Measurements from ENCODE around the gene CABLES2. TPM values are rescaled to one million over a fixed set of nuclear protein-coding genes. Genes with fewer than 3 reads are reported as not detected.

The CABLES2 gene
- total RNA-seq, 1 experiment from 2014 or later, result 7.5 TPM

DNA sequence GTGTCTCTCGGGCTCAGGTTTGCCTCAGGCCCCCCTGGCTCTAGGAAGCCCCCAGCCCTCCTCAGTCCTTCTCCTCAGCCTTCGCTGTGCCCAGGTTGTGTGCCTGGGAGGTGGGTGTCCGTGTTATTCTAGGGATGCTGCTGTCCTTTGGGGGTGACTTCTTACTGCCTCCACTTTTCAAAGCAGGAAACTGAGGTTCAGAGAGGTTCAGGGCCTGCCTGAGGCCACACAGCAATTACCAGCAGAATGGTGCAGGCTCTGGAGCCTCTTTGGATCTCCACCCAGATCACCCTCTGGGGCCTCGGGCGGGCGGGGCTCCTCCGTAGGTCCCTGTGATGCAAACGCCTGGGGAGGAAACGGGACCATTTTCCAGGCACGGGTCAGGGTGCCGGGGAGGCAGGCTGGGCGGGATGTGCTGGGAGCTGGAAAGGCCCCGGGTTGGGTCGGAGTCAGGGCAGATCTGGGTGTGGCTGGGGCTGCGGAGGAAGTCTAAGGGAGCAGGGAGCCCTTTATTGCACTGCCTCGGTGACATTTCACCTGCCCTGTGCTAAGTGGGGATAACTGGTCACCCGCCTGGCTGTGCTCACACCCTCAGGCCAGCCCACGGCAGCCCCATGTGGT is 45.5 kb upstream of the CABLES2 start (continued):
- TF ChIP-seq ZNF138 (CRISPR knock-in tag; conservative IDR thresholded peaks at IDR 0.05) (no peak), ZNF423 (CRISPR knock-in tag; IDR thresholded peaks at IDR 0.05) (no peak), ELF4 (CRISPR knock-in tag; IDR thresholded peaks at IDR 0.05; ENCODE audit: low read depth) (no peak), NFATC4 (CRISPR knock-in tag; IDR thresholded peaks at IDR 0.05) (no peak), GRHL2 (CRISPR knock-in tag; IDR thresholded peaks at IDR 0.05; ENCODE audit: insufficient replicate concordance, severe bottlenecking) (no peak)
- TF ChIP-seq, protein P1, sequence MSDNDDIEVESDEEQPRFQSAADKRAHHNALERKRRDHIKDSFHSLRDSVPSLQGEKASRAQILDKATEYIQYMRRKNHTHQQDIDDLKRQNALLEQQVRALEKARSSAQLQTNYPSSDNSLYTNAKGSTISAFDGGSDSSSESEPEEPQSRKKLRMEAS (CRISPR knock-in tag; IDR thresholded peaks at IDR 0.05), result no peak

DNA sequence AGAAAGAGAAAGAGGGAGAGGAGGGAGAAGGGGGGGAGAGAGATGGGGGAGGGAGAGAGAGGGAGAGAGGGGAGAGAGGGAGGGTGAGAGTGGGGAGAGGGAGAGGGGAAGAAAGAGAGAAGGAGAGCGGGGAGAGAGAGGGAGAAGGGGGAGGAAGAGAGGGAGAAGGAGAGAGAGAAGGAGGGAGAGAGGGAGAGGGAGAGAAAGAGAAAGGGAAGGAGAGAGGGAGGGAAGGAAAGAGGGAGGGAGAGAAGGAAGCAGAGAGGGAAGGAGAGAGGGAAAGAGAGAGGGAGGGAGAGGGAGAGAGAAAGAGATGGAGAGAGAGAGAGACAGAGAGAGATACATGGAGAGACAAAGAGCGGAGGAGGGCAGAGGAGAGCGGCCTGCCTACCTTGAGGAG is 44.9 kb upstream of the CABLES2 start:
- ATAC-seq, result no peak
- CTCF ChIA-PET, result no interaction called here
- H3K36me3 Mint-ChIP-seq, result no peaks in the 10 kb centered on the region

More for the DNA sequence above, 44.9 kb upstream of the CABLES2 start:
- no peaks in the 10 kb centered on the region for H3K4me1 Mint-ChIP-seq
- POLR2A ChIA-PET, result no interaction called here
- no peak overlapping the region for H3K4me3 Mint-ChIP-seq
- H3K9me3 Mint-ChIP-seq, result no peaks in the 10 kb centered on the region
- TF ChIP-seq TEAD4 (CRISPR knock-in tag; IDR thresholded peaks at IDR 0.05) (no peak), TP53 (CRISPR knock-in tag; IDR thresholded peaks at IDR 0.05) (no peak), ZNF232 (CRISPR knock-in tag; IDR thresholded peaks at IDR 0.05) (no peak), ELF4 (CRISPR knock-in tag; IDR thresholded peaks at IDR 0.05; ENCODE audit: low read depth) (no peak), IRF2 (CRISPR knock-in tag; IDR thresholded peaks at IDR 0.05; ENCODE audit: borderline replicate concordance, low read depth) (no peak), ESRRA (CRISPR knock-in tag; IDR thresholded peaks at IDR 0.05; ENCODE audit: borderline replicate concordance) (no peak), KAT7 (CRISPR knock-in tag; IDR thresholded peaks at IDR 0.05; ENCODE audit: borderline replicate concordance) (no peak), FOXJ3 (CRISPR knock-in tag; IDR thresholded peaks at IDR 0.05; ENCODE audit: borderline replicate concordance) (no peak), SMAD4 (CRISPR knock-in tag; IDR thresholded peaks at IDR 0.05) (no peak)
- TF ChIP-seq, protein P2, sequence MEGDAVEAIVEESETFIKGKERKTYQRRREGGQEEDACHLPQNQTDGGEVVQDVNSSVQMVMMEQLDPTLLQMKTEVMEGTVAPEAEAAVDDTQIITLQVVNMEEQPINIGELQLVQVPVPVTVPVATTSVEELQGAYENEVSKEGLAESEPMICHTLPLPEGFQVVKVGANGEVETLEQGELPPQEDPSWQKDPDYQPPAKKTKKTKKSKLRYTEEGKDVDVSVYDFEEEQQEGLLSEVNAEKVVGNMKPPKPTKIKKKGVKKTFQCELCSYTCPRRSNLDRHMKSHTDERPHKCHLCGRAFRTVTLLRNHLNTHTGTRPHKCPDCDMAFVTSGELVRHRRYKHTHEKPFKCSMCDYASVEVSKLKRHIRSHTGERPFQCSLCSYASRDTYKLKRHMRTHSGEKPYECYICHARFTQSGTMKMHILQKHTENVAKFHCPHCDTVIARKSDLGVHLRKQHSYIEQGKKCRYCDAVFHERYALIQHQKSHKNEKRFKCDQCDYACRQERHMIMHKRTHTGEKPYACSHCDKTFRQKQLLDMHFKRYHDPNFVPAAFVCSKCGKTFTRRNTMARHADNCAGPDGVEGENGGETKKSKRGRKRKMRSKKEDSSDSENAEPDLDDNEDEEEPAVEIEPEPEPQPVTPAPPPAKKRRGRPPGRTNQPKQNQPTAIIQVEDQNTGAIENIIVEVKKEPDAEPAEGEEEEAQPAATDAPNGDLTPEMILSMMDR (IDR thresholded peaks at IDR 0.05), result no peak
- TF ChIP-seq, protein P3, sequence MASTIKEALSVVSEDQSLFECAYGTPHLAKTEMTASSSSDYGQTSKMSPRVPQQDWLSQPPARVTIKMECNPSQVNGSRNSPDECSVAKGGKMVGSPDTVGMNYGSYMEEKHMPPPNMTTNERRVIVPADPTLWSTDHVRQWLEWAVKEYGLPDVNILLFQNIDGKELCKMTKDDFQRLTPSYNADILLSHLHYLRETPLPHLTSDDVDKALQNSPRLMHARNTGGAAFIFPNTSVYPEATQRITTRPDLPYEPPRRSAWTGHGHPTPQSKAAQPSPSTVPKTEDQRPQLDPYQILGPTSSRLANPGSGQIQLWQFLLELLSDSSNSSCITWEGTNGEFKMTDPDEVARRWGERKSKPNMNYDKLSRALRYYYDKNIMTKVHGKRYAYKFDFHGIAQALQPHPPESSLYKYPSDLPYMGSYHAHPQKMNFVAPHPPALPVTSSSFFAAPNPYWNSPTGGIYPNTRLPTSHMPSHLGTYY (CRISPR knock-in tag; IDR thresholded peaks at IDR 0.05), result no peak
- TF ChIP-seq, protein P4, sequence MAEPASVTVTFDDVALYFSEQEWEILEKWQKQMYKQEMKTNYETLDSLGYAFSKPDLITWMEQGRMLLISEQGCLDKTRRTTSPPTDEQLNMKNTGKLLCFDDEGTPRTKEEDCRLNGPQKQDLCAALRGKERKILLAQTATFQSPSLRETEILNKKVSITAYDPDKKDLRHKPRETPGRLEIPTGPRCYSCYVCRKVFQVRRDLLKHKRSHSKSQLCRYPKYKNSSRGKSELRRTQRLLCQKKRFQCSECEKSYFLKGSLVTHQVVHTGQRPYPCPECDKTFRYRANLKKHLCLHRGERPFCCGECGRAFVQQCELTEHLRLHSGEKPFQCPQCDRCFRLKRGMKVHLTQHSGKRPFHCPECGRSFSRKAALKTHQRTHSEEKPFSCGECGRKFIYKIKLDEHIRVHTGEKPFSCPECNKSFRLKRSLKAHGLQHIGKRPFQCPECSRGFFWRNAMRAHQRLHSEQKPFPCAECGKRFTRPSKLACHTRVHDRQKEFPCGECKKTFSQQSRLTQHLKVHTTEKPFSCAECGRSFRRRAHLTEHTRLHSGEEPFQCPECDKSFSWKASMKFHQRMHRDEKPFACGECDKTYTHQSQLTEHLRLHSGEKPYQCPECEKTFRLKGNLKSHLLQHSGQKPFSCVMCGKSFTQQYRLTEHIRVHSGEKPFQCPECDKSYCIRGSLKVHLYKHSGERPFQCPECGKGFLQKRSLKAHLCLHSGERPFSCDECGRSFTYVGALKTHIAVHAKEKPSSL (CRISPR knock-in tag; conservative IDR thresholded peaks at IDR 0.05), result no peak
- TF ChIP-seq, protein P5, sequence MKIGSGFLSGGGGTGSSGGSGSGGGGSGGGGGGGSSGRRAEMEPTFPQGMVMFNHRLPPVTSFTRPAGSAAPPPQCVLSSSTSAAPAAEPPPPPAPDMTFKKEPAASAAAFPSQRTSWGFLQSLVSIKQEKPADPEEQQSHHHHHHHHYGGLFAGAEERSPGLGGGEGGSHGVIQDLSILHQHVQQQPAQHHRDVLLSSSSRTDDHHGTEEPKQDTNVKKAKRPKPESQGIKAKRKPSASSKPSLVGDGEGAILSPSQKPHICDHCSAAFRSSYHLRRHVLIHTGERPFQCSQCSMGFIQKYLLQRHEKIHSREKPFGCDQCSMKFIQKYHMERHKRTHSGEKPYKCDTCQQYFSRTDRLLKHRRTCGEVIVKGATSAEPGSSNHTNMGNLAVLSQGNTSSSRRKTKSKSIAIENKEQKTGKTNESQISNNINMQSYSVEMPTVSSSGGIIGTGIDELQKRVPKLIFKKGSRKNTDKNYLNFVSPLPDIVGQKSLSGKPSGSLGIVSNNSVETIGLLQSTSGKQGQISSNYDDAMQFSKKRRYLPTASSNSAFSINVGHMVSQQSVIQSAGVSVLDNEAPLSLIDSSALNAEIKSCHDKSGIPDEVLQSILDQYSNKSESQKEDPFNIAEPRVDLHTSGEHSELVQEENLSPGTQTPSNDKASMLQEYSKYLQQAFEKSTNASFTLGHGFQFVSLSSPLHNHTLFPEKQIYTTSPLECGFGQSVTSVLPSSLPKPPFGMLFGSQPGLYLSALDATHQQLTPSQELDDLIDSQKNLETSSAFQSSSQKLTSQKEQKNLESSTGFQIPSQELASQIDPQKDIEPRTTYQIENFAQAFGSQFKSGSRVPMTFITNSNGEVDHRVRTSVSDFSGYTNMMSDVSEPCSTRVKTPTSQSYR (CRISPR knock-in tag; IDR thresholded peaks at IDR 0.05), result no peak
- H3K27me3 Mint-ChIP-seq (ENCODE audit: low read depth), result no peaks in the 10 kb centered on the region
- no peak overlapping the region for H3K27ac Mint-ChIP-seq
- DNase-seq (ENCODE audit: low spot score), result no peak
